Subcutaneous adipose tissue (tissue), 4 donors: ENCODE results near the gene CDHR3. TPM values are rescaled to one million over a fixed set of nuclear protein-coding genes. Genes with fewer than 3 reads are reported as not detected.

ENCODE experiments used
- total RNA-seq, 4 donors: library from RNA; depleted of rRNA; stranded (reverse); fragments of >200 nt; gene quantifications; one replicate each; pipeline ENCODE4 v1.1.0, GENCODE V29; 2016
- TF ChIP-seq, protein P1 (sequence below): fragments of 450-650 bp; IDR thresholded peaks from one replicate; pipeline ENCODE4 v1.5.1; 2016; ENCODE audit warnings: low read depth, mild to moderate bottlenecking, control low read depth, antibody characterized with exemption, moderate library complexity

CDHR3 gene
- total RNA-seq, 4 donors from 2014 or later, result 6.2 to 33.8 (median 12.0) TPM

DNA sequence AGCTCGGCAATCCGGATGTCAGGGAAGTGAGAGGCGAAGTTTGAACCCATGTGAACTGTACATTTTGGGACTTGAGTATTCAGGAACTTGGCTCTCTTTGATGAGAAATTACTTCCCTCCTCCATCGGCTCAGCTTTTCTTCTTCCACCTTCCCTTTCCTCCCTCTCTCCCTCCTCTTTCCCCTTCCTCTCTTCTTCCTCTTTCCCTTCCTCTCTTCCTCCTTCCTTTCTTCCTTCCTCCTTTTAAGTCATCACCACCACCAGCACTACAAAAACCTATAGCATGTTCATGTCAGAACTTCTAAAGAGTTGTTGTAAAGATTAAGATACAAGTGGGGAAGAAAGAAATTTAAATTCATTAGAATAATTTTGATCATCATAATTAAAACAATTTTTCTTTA lies 31.9 kb upstream of the CDHR3 start:
- TF ChIP-seq, protein P1, sequence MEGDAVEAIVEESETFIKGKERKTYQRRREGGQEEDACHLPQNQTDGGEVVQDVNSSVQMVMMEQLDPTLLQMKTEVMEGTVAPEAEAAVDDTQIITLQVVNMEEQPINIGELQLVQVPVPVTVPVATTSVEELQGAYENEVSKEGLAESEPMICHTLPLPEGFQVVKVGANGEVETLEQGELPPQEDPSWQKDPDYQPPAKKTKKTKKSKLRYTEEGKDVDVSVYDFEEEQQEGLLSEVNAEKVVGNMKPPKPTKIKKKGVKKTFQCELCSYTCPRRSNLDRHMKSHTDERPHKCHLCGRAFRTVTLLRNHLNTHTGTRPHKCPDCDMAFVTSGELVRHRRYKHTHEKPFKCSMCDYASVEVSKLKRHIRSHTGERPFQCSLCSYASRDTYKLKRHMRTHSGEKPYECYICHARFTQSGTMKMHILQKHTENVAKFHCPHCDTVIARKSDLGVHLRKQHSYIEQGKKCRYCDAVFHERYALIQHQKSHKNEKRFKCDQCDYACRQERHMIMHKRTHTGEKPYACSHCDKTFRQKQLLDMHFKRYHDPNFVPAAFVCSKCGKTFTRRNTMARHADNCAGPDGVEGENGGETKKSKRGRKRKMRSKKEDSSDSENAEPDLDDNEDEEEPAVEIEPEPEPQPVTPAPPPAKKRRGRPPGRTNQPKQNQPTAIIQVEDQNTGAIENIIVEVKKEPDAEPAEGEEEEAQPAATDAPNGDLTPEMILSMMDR, result no peak

DNA sequence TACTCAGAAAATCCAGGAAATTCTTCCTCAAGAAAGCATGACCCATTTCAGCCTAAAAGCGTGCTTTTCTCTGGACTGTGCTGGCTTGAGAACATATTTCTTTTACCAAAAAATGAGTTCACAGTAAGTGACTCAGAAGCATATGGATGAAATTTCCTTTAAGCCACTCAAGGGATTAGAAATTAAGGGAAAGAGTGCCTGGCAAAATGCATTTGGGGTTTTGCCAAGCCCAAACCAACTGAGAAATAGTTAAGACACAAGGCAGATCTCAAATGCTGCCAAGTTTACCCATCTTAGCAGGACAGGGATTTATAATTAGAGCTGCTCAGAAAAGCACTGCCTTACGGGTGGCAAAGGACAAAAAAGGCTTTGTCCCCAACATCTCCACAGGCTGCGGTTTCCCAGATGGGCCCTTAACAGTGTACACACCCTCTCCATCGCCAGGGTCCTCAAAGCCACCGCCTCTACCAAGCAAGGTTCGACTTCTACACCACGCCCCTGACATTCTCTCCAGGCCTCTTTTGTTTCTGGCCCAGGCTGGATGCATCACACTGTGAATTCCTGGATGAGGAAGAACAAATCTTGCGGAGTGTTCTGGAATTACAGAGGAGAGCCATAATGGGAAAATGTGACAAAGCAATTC lies 30.1 kb upstream of the CDHR3 start:
- TF ChIP-seq, protein P1, result no peak

DNA sequence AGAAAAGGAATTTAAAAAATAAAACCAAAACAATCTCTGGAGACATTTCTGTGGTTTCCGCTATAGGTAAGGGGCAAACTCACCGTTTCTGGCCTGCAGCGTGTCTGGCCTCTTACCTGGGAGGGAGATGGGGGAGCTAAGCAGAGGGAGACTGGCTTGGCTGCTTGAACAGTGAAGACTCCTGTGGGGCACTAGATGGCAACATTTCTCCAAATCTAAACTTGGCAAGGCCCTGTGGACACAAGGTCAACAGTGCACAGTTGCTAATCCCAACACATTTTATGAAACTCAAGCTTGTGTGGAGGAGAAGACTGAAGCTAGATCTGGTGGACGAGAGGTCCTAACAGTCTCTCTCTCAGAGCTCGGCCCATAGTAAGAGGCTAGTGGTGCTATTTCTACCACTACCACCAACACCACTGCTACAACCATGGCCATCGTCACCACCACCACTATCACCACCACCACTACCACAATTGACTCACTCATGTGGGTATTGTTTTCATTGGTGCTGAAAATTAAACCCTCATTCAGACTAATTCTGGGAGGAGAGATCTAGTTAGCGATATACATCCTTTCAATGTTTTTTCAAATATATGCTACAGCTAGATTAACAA lies 28.4 kb upstream of the CDHR3 start:
- TF ChIP-seq, protein P1, result no peak

DNA sequence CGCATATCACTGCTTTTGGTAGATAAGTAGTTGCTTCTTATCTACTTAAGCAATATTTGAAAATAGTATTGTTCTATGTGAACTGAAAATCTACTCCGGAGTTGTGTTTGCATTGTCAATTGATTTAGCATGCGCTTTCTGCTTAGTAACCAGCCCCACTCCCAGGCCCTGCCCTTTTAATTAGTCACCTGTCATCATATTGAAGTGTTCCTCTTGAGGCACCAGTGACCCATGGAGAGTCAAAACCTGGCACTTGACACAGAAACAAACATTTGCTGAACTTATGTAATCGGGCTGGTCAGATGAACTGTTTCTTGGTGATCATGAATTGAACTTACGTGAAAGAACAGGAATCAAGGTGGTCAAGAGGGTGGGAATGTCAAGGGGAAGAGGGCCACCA lies 27.8 kb upstream of the CDHR3 start:
- TF ChIP-seq, protein P1, result no peak

DNA sequence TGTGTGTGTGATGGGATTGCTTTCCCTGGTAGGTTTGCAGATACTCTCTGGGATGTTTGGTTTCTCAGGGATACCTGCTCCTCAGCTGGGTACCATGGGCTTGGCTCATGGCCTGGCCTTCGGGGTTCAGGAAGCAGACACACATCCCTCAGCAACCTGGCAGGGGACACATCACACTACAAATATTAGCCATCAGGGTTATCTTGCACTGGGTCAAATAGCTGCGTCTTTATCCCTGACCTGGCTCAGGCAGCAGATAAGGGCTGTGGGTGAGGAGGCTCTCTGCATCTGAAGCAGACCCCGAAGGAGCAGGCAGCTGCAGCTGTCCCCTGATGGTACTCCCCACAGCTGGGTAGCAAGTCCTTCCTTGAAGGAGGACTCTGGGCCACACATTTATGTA lies 25.7 kb upstream of the CDHR3 start:
- TF ChIP-seq, protein P1, result no peak

DNA sequence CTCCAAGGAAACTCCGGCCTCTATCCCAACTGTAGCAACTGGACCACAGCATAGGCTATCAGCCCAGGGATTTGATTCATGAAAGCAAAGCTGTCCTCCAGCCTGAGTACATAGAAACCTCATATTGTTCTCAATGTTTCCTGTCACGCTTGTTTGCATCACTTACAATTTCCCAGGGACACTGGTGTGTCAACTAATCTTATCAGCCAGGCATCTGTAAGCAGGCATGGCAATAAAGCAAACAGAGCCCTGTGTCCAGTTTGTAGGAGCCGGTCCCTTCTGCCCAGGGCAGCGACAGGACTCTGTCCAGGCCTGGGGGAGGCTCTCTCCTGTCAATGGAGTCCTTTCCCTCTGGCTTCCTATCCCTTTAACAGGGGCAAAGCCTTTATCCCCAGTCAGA lies 23.0 kb upstream of the CDHR3 start:
- TF ChIP-seq, protein P1, result no peak

DNA sequence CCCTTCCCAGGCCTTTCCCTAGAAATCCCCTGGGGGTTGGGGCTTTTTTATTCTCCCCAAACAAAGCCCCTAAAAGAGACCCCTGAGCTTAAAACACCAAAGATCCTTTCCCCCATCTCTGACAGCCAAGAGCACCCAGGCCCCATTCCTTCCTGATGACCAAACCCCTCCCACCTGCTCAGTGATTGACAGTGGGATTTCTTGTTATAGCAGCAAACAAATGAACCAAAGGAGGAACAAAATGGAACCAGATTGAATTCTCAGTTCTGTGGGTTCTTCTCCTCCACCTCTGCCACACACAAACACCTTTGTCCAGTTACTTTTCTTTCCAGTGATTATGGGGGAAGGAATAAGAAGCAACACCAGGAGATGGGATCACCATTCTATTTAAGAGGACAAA lies 21.5 kb upstream of the CDHR3 start:
- TF ChIP-seq, protein P1, result no peak
